Myocyte (in vitro differentiated cells): Measurements from ENCODE around the gene MAGEA12. TPM values are rescaled to one million over a fixed set of nuclear protein-coding genes. Genes with fewer than 3 reads are reported as not detected.
"Not testable (repeated sequence)": the region's sequence is repeated elsewhere in the genome, so short reads cannot be mapped to it uniquely, and the experiment has no call there.

Source experiments
- DNase-seq: peaks from one replicate; pipeline ENCODE4 v3.0.0-alpha.2; 2012; ENCODE audit warnings: low read depth
- total RNA-seq: library from RNA; depleted of rRNA; stranded (reverse); fragments of >200 nt; gene quantifications from 2 replicates; pipeline ENCODE4 v1.2.3, GENCODE V29; 2014

MAGEA12 gene
- total RNA-seq, 1 donor from 2014 or later = not detected

GRCh38 chrX:152761582-152761981, 28.0 kb downstream of the MAGEA12 start:
- DNase-seq = not testable (repeated sequence)

GRCh38 chrX:152766562-152766961, 33.0 kb downstream of the MAGEA12 start:
- DNase-seq = not testable (repeated sequence)

- DNase-seq = not testable (repeated sequence)
Measured at GRCh38 chrX:152769549-152770289, 36.2 kb downstream of the MAGEA12 start, which contains the start of gene MAGEA6. TSS of gene MAGEA6 (minus strand) at chrX:152769689. CDS start at chrX:152767650, 2,039 bp downstream.

GRCh38 chrX:152787062-152787461, 53.5 kb downstream of the MAGEA12 start:
- not testable (repeated sequence) for DNase-seq

Other genes with a start within 250 kb of the MAGEA12 start
- not detected in 2 replicates for gene GABRQ, start 95.9 kb upstream of the MAGEA12 start, total RNA-seq
- not detected in 2 replicates for gene MAGEA3, start 35.0 kb upstream of the MAGEA12 start, total RNA-seq
- gene CSAG2, start 24.5 kb upstream of the MAGEA12 start, total RNA-seq = not detected in 2 replicates
- gene MAGEA2B, start 19.1 kb upstream of the MAGEA12 start, total RNA-seq = not detected in 2 replicates
- not detected in 2 replicates for gene CSAG1, start within 50 bp of the MAGEA12 start, total RNA-seq
- not detected in 2 replicates for gene MAGEA2, start 20.1 kb downstream of the MAGEA12 start, total RNA-seq
- not detected in 2 replicates for gene CSAG3, start 25.5 kb downstream of the MAGEA12 start, total RNA-seq
- not detected in 2 replicates for gene MAGEA6, start 35.9 kb downstream of the MAGEA12 start, total RNA-seq
- gene CETN2, start 97.0 kb downstream of the MAGEA12 start, total RNA-seq = 45.4 and 56.8 TPM in 2 replicates
- gene NSDHL, start 97.3 kb downstream of the MAGEA12 start, total RNA-seq = 16.1 and 28.2 TPM in 2 replicates
- gene ZNF185, start 164.3 kb downstream of the MAGEA12 start, total RNA-seq = 0.47 and 0.83 TPM in 2 replicates